IPS DF 4.7 (cell line): Measurements from ENCODE around the gene IFNL3.

ENCODE experiments used
- DNase-seq: peaks from one replicate; pipeline ENCODE4 v3.0.0-alpha.2; 2013; ENCODE audit warnings: low spot score; ENCODE audit errors: extremely low read depth

IFNL3 gene

DNA sequence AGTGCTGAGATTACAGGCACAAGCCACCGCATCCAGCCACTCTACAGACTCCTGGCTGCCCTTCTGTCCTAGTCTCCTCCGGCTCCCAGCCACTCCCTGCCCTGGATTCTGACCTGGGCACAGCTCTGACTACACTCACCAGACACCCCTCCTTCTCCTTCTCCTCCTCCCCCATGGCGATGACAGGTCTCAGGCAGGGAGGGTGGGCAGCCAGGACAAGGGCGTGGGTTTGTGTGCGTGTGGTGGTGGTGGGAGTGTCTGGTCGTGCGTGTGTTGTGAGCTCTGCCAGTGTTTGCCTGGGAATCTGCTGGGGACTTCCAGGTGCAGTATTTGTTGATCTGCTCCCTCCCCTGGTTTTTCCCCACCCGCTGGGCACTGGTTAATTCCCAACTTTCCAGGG is 51.0 kb downstream of the IFNL3 start:
- DNase-seq, result no peak
